Measurements from ENCODE around the gene CETN2. TPM values are rescaled to one million over a fixed set of nuclear protein-coding genes. Genes with fewer than 3 reads are reported as not detected.

Gene CETN2
- total RNA-seq, 4 donors from 2014 or later = 10.5 to 18.8 (median 13.5) TPM

DNA sequence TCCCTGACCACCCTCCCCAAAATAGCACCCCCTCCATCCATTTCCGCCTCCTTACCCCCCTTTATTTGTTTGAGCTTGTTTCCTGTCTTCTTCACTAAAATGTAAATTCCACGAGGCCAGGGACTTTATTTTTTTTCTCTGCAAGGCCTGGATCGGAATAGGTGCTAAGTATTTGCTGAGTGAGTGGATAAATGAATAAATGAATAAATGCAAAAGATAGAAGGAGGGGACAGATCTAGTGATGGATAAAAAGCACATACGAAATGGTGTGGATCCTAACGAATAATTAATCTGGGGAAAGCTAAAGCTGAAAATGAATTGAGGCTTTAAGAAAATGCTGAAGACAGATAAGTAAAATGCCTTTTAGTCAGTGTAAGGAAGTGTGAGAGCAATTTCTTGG lies 12.2 kb downstream of the CETN2 start:
- WGBS, 2 donors = 75 to 90% methylated on average over 5 of the region's 5 CpGs

GRCh38 chrX:152817078-152817764 lies 13.3 kb downstream of the CETN2 start:
- no peak overlapping the region for H3K4me3 ChIP-seq (ENCODE audit: low read depth, poor library complexity, severe bottlenecking)
- no peak for DNase-seq (ENCODE audit: low spot score in 2 of 2)
- TF ChIP-seq, protein P1, sequence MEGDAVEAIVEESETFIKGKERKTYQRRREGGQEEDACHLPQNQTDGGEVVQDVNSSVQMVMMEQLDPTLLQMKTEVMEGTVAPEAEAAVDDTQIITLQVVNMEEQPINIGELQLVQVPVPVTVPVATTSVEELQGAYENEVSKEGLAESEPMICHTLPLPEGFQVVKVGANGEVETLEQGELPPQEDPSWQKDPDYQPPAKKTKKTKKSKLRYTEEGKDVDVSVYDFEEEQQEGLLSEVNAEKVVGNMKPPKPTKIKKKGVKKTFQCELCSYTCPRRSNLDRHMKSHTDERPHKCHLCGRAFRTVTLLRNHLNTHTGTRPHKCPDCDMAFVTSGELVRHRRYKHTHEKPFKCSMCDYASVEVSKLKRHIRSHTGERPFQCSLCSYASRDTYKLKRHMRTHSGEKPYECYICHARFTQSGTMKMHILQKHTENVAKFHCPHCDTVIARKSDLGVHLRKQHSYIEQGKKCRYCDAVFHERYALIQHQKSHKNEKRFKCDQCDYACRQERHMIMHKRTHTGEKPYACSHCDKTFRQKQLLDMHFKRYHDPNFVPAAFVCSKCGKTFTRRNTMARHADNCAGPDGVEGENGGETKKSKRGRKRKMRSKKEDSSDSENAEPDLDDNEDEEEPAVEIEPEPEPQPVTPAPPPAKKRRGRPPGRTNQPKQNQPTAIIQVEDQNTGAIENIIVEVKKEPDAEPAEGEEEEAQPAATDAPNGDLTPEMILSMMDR (IDR thresholded peaks at IDR 0.05) = no peak
- TF ChIP-seq POLR2A (IDR thresholded peaks at IDR 0.05) = no peak
- WGBS, 2 donors = 33 to 38% methylated on average over 6 of the region's 6 CpGs
- intact Hi-C loops (cut with DNase I; ENCODE audit: low total_unique reads) = no loop called here

More for the DNA sequence above, 12.2 kb downstream of the CETN2 start:
- TF ChIP-seq POLR2A (IDR thresholded peaks at IDR 0.05) = no peak
- TF ChIP-seq, protein P1 (IDR thresholded peaks at IDR 0.05) = no peak
- DNase-seq (ENCODE audit: low spot score in 2 of 2) = no peak
- intact Hi-C loops (cut with DNase I; ENCODE audit: low total_unique reads) = no loop called here
- H3K4me3 ChIP-seq (ENCODE audit: low read depth, poor library complexity, severe bottlenecking) = no peak overlapping the region

- intact Hi-C loops (cut with DNase I; ENCODE audit: low total_unique reads) = no loop called here
- 67 to 82% methylated on average over 5 of the region's 5 CpGs for WGBS, 2 donors
Observed at GRCh38 chrX:152814048-152814447, 16.5 kb downstream of the CETN2 start.

DNA sequence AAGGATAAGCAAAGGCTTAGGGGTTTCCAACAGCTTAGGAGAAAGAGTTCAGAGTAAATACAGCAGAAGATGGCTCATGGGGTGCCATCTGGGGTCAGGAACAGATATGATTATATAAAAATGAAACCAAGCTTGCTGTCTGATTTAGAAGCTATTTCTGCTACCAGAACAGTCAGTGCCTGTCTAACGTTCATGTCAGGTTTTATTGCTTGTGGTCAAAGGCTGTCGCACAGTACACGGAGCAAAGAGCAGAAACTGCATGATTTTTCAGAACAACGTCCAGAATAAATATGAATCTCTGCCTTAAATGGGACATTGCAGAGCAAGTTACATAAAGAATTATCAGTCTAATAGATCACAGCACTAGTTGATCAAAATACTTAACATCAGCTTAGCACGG lies 17.4 kb downstream of the CETN2 start:
- intact Hi-C loops (cut with DNase I; ENCODE audit: low total_unique reads) = no loop called here
- no peak for DNase-seq (ENCODE audit: low spot score in 2 of 2)
- no peak overlapping the region for H3K4me3 ChIP-seq (ENCODE audit: low read depth, poor library complexity, severe bottlenecking)
- no peak for TF ChIP-seq POLR2A (IDR thresholded peaks at IDR 0.05)
- TF ChIP-seq, protein P1 (IDR thresholded peaks at IDR 0.05) = no peak
- 48 to 56% methylated on average over 5 of the region's 5 CpGs for WGBS, 2 donors

More at GRCh38 chrX:152814048-152814447, 16.5 kb downstream of the CETN2 start:
- H3K4me3 ChIP-seq (ENCODE audit: low read depth, poor library complexity, severe bottlenecking) = no peak overlapping the region
- TF ChIP-seq, protein P1 (IDR thresholded peaks at IDR 0.05) = no peak
- TF ChIP-seq POLR2A (IDR thresholded peaks at IDR 0.05) = no peak
- DNase-seq (ENCODE audit: low spot score in 2 of 2) = no peak

DNA sequence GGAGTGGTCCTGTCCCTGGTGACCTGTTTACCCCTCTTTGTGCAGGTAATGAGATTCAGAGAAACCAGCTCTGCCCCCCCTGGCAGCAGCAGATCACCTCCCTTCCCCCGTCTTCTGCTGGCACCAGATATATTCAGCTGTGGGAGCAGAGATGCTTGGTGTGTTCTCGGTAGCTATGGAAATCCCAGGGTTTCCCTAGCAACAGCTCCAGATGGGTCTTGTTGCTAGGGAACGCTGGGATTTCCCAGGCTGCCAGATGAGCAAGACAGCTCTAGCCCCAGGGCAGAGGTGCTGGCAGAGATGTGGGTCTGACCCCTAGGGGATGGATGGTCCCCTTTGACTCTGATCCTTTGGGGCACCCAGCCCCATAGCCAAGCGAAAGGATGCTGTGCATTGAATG lies 20.2 kb downstream of the CETN2 start:
- 54 to 83% methylated on average over 1 to 4 of the region's 4 CpGs for WGBS, 2 donors
- no peak overlapping the region for H3K4me3 ChIP-seq (ENCODE audit: low read depth, poor library complexity, severe bottlenecking)
- TF ChIP-seq, protein P1 (IDR thresholded peaks at IDR 0.05) = no peak
- no peak for TF ChIP-seq POLR2A (IDR thresholded peaks at IDR 0.05)
- no peak for DNase-seq (ENCODE audit: low spot score in 2 of 2)
- intact Hi-C loops (cut with DNase I; ENCODE audit: low total_unique reads) = no loop called here

GRCh38 chrX:152806035-152806434 lies 24.5 kb downstream of the CETN2 start:
- H3K4me3 ChIP-seq (ENCODE audit: low read depth, poor library complexity, severe bottlenecking) = no peak overlapping the region
- TF ChIP-seq POLR2A (IDR thresholded peaks at IDR 0.05) = no peak
- TF ChIP-seq, protein P1 (IDR thresholded peaks at IDR 0.05) = no peak
- intact Hi-C loops (cut with DNase I; ENCODE audit: low total_unique reads) = no loop called here
- WGBS, 2 donors = 74 to 79% methylated on average over 4 of the region's 4 CpGs
- no peak for DNase-seq (ENCODE audit: low spot score in 2 of 2)

All from lower leg skin (tissue), 4 donors.